ENCODE measurements around the gene PEX5L. TPM values are rescaled to one million over a fixed set of nuclear protein-coding genes. Genes with fewer than 3 reads are reported as not detected.

Gene PEX5L
- total RNA-seq, 1 experiment from 2014 or later, result 3.2 TPM

GRCh38 chr3:179942553-179943075 lies 94.1 kb downstream of the PEX5L start:
- peak overlapping the region; percentile 62 for H3K4me3 Mint-ChIP-seq
- CTCF ChIA-PET, result interaction anchor here (2.0 kb wide), 1 partner anchor 14 kb away, joined by 7 read pairs; no protein-coding TSS in a partner anchor
- DNase-seq (ENCODE audit: low spot score) (no peak), ATAC-seq (peak; percentile 25)
- no peaks in the 10 kb centered on the region; the same call in 1 of the 2 replicates for H3K36me3 Mint-ChIP-seq
- peaks cover 4% of the 10 kb centered on the region; the same call in 1 of the 2 replicates for H3K27me3 Mint-ChIP-seq (ENCODE audit: low read depth)
- peaks cover 24% of the 10 kb centered on the region for H3K4me1 Mint-ChIP-seq
- POLR2A ChIA-PET, result interaction anchor here (0.6 kb wide), 1 partner anchor 98 kb away, joined by 3 read pairs; no protein-coding TSS in a partner anchor
- TF ChIP-seq SP1 (CRISPR knock-in tag; conservative IDR thresholded peaks at IDR 0.05), result no peak
- no peak for TF ChIP-seq MLX (CRISPR knock-in tag; IDR thresholded peaks at IDR 0.05)
- no peak for TF ChIP-seq PREB (CRISPR knock-in tag; IDR thresholded peaks at IDR 0.05; ENCODE audit: borderline replicate concordance)
- no peak for TF ChIP-seq ZNF396 (CRISPR knock-in tag; IDR thresholded peaks at IDR 0.05; ENCODE audit: borderline replicate concordance)
- TF ChIP-seq CREB1 (CRISPR knock-in tag; IDR thresholded peaks at IDR 0.05), result no peak
- no peak for TF ChIP-seq HMGXB4 (CRISPR knock-in tag; IDR thresholded peaks at IDR 0.05)
- peaks cover 5% of the 10 kb centered on the region for H3K9me3 Mint-ChIP-seq
- H3K27ac Mint-ChIP-seq, result no peak overlapping the region

- peaks cover 15% of the 10 kb centered on the region for H3K4me1 Mint-ChIP-seq
- no peaks in the 10 kb centered on the region; the same call in 1 of the 2 replicates for H3K27me3 Mint-ChIP-seq (ENCODE audit: low read depth)
- H3K9me3 Mint-ChIP-seq, result peaks cover 16% of the 10 kb centered on the region
- H3K4me3 Mint-ChIP-seq, result no peak overlapping the region
- DNase-seq (ENCODE audit: low spot score) (no peak), ATAC-seq (no peak)
- H3K27ac Mint-ChIP-seq, result no peak overlapping the region
- POLR2A ChIA-PET, result no interaction called here
- CTCF ChIA-PET, result no interaction called here
- H3K36me3 Mint-ChIP-seq, result no peaks in the 10 kb centered on the region; the same call in 1 of the 2 replicates
- TF ChIP-seq ZNF423 (CRISPR knock-in tag; IDR thresholded peaks at IDR 0.05) (no peak), FOXP4 (CRISPR knock-in tag; IDR thresholded peaks at IDR 0.05) (no peak), ELF4 (CRISPR knock-in tag; IDR thresholded peaks at IDR 0.05; ENCODE audit: low read depth) (no peak), MYBL2 (CRISPR knock-in tag; IDR thresholded peaks at IDR 0.05) (no peak), E2F5 (CRISPR knock-in tag; IDR thresholded peaks at IDR 0.05) (no peak), NFYB (CRISPR knock-in tag; conservative IDR thresholded peaks at IDR 0.05; ENCODE audit: low read depth) (no peak), GRHL2 (CRISPR knock-in tag; IDR thresholded peaks at IDR 0.05; ENCODE audit: insufficient replicate concordance, severe bottlenecking) (no peak), MLX (CRISPR knock-in tag; IDR thresholded peaks at IDR 0.05) (no peak), USF1 (CRISPR knock-in tag; IDR thresholded peaks at IDR 0.05) (no peak), SMAD3 (CRISPR knock-in tag; IDR thresholded peaks at IDR 0.05; ENCODE audit: borderline replicate concordance) (no peak), ZNF281 (CRISPR knock-in tag; IDR thresholded peaks at IDR 0.05) (no peak), HMGXB4 (CRISPR knock-in tag; IDR thresholded peaks at IDR 0.05) (no peak), ZNF219 (CRISPR knock-in tag; IDR thresholded peaks at IDR 0.05; ENCODE audit: borderline replicate concordance) (no peak), FOXK1 (CRISPR knock-in tag; IDR thresholded peaks at IDR 0.05) (no peak), CREB1 (CRISPR knock-in tag; IDR thresholded peaks at IDR 0.05) (no peak), CBFB (CRISPR knock-in tag; IDR thresholded peaks at IDR 0.05; ENCODE audit: low read depth) (no peak)
Observed at GRCh38 chr3:179935710-179936109, 101.0 kb downstream of the PEX5L start.

All from WTC11 (cell line).